ENCODE measurements around the gene HMSD. TPM values are rescaled to one million over a fixed set of nuclear protein-coding genes. Genes with fewer than 3 reads are reported as not detected.

Gene HMSD
- total RNA-seq, 4 donors from 2014 or later: not detected

GRCh38 chr18:64009305-64009704, 60.2 kb downstream of the HMSD start:
- no peak for DNase-seq
- Histone ChIP-seq H3K27me3 (no peaks in the 10 kb centered on the region), H3K27ac (no peak overlapping the region), H3K36me3 (no peaks in the 10 kb centered on the region), H3K9me3 (no peaks in the 10 kb centered on the region), H3K4me1 (no peaks in the 10 kb centered on the region), H3K4me3 (no peak overlapping the region)
- no peak for TF ChIP-seq CTCF (IDR thresholded peaks at IDR 0.05)
- TF ChIP-seq POLR2A (IDR thresholded peaks at IDR 0.05): no peak

Other genes with a start within 250 kb of the HMSD start
- not detected for gene SERPINB11, start 246.3 kb upstream of the HMSD start, total RNA-seq
- gene SERPINB7, start 173.9 kb upstream of the HMSD start, total RNA-seq: not detected
- not detected for gene SERPINB2, start 61.6 kb upstream of the HMSD start, total RNA-seq
- not detected for gene SERPINB10, start 41.3 kb upstream of the HMSD start, total RNA-seq
- 10 to 100 TPM in 3 of 4 donors, 1 to 10 TPM in 1; 6.6 to 20.2 (median 14.0) TPM for gene SERPINB8, start 20.8 kb downstream of the HMSD start, total RNA-seq
- not detected for gene LINC00305, start 199.8 kb downstream of the HMSD start, total RNA-seq